ENCODE data around the gene SIAH2. TPM values are rescaled to one million over a fixed set of nuclear protein-coding genes. Genes with fewer than 3 reads are reported as not detected.

Gene SIAH2
- total and polyA plus RNA-seq, 2 of the 8 experiments (the other 6 are each of a cell fraction or from before 2014, with no cell fraction given), result 23.9 to 34.2 TPM

- H3K4ac ChIP-seq (replicated peaks; ENCODE audit: insufficient read length, low read depth, low read length), result peak overlapping the region; percentile 88
- peak overlapping the region; percentile 82 to 84 for H3K4me2 ChIP-seq (ENCODE audit: insufficient read depth in 1 of 2, low read depth in 2 of 2, low read length in 2 of 2)
- H3K23ac ChIP-seq (ENCODE audit: insufficient read length), result no peak overlapping the region
- no peak overlapping the region for H2BK20ac ChIP-seq (ENCODE audit: low read length)
- H4K5ac ChIP-seq (ENCODE audit: insufficient read length, low read depth, low read length), result no peak overlapping the region
- H3K4me1 ChIP-seq (replicated peaks in 1 of 4; ENCODE audit: control insufficient read depth in 3 of 4, insufficient read depth in 4 of 4, low read length in 3 of 4), result peaks cover 2 to 6% (median 3%) of the 10 kb centered on the region in 4 experiments; a peak in 5 of 7 replicates
- 12% methylated on average over 26 of the region's 29 CpGs; no CpG with 5 or more reads in 1 of the 2 experiments for WGBS, 2 experiments (ENCODE audit: extremely low coverage in 1 of 2, insufficient coverage in 1 of 2, insufficient read length in 1 of 2, insufficient replicate concordance in 2 of 2, low coverage in 1 of 2, low lambda C conversion rate in 2 of 2, missing lambda C conversion rate in 1 of 2)
- peaks cover 9% of the 10 kb centered on the region for H3K23me2 ChIP-seq (ENCODE audit: low read depth, low read length)
- ChIA-PET CTCF (ENCODE audit: partially characterized antibody) (interaction anchor here (0.6 to 0.7 kb wide), 5 partner anchors 18 to 736 kb away, joined by 3 read pairs; no protein-coding TSS in a partner anchor), POLR2A (ENCODE audit: partially characterized antibody) (interaction anchor here (0.7 to 1.9 kb wide), 8 partner anchors 9 to 382 kb away, joined by 3 to 6 read pairs (median 4); partner anchors contain the start of gene SELENOT)
- H3K9ac ChIP-seq (replicated peaks in 1 of 4; ENCODE audit: extremely low read depth in 1 of 4, low read depth in 3 of 4, low read length in 3 of 4), result peak overlapping the region in 3 of 4 experiments; percentile 1 to 74 (median 63); a peak in 5 of 7 replicates
- no peak overlapping the region for H2BK120ac ChIP-seq (replicated peaks; ENCODE audit: low read depth, low read length)
- no peak overlapping the region; the same call in 1 of the 2 replicates for H4K8ac ChIP-seq (ENCODE audit: extremely low read depth, insufficient read depth, low read length)
- peak overlapping the region; percentile 85 for H4K91ac ChIP-seq (replicated peaks; ENCODE audit: insufficient read length, low read length)
- no peaks in the 10 kb centered on the region for H3K36me3 ChIP-seq (ENCODE audit: control insufficient read depth in 2 of 4, insufficient read depth in 4 of 4, low read length in 3 of 4)
- 0 out of 2 replicates have a peak overlapping the region, but pooled peaks have one; percentile 22 for H3K27ac ChIP-seq (ENCODE audit: low read depth, low read length)
- H3K18ac ChIP-seq (ENCODE audit: extremely low read depth, low read length), result peak overlapping the region; percentile 83
- peak overlapping the region; percentile 30 to 72 (median 50) for H3K4me3 ChIP-seq (ENCODE audit: extremely low read depth in 1 of 4, insufficient read depth in 2 of 4, low read depth in 3 of 4, low read length in 4 of 4)
- H2BK15ac ChIP-seq (ENCODE audit: low read length), result peak overlapping the region; percentile 29; the same call in 1 of the 2 replicates
- no peaks in the 10 kb centered on the region for H4K20me1 ChIP-seq (replicated peaks in 1 of 2; ENCODE audit: control insufficient read depth in 1 of 2, insufficient read depth in 2 of 2, low read length in 2 of 2)
- H2BK12ac ChIP-seq (ENCODE audit: low read depth, low read length), result peak overlapping the region; percentile 94
- DNase-seq (ENCODE audit: low read depth in 1 of 2, low spot score in 2 of 2), result no peak
- H3K79me1 ChIP-seq (ENCODE audit: low read depth, low read length), result no peaks in the 10 kb centered on the region
- no peaks in the 10 kb centered on the region for H3K9me3 ChIP-seq (ENCODE audit: insufficient read depth in 2 of 2, low read depth in 1 of 2, low read length in 1 of 2)
- H3K79me2 ChIP-seq (ENCODE audit: control insufficient read depth in 1 of 2, insufficient read depth in 2 of 2, low read length in 2 of 2), result no peaks in the 10 kb centered on the region
- no peak for FAIRE-seq
- H2AK5ac ChIP-seq (ENCODE audit: low read depth, low read length), result peak overlapping the region; percentile 83; the same call in 1 of the 2 replicates
- no peak overlapping the region for H3K56ac ChIP-seq (replicated peaks; ENCODE audit: insufficient read length, low read depth, low read length)
- H2AFZ ChIP-seq (ENCODE audit: low read length), result peak overlapping the region; percentile 84
- H2BK5ac ChIP-seq (ENCODE audit: low read depth, low read length), result peak overlapping the region; percentile 83
- peaks cover 0 to 3% (median 0%) of the 10 kb centered on the region in 4 experiments; a peak in 2 of 7 replicates for H3K27me3 ChIP-seq (replicated peaks in 1 of 4; ENCODE audit: control insufficient read depth in 3 of 4, extremely low read depth in 1 of 4, insufficient read depth in 3 of 4, low read length in 3 of 4)
- no peak overlapping the region for H3K14ac ChIP-seq (ENCODE audit: insufficient read length)
- no peak for TF ChIP-seq POLR2AphosphoS5 (IDR thresholded peaks at IDR 0.05; ENCODE audit: low read depth, low read length)
- TF ChIP-seq CREB1 (IDR thresholded peaks at IDR 0.05), result no peak; the same call in 1 of the 2 replicates
- no peak for TF ChIP-seq CHD1 (IDR thresholded peaks at IDR 0.05; ENCODE audit: low read depth, low read length)
- peak; percentile 62 for TF ChIP-seq MAX (IDR thresholded peaks at IDR 0.05)
- no peak for TF ChIP-seq FOSL1 (IDR thresholded peaks at IDR 0.05; ENCODE audit: insufficient read depth, low read depth, low read length)
- no peak for TF ChIP-seq CTBP2 (IDR thresholded peaks at IDR 0.05; ENCODE audit: borderline replicate concordance, insufficient read depth, insufficient read length, low read length)
- TF ChIP-seq CBX5 (IDR thresholded peaks at IDR 0.05; ENCODE audit: low read depth, low read length), result no peak
- no peak for TF ChIP-seq CEBPB (IDR thresholded peaks at IDR 0.05; ENCODE audit: low read depth, low read length)
- 0 out of 2 replicates have a peak, but pooled peaks have one; percentile 5 for TF ChIP-seq E2F6 (IDR thresholded peaks at IDR 0.05)
- TF ChIP-seq EGR1 (IDR thresholded peaks at IDR 0.05; ENCODE audit: borderline replicate concordance, low read depth, low read length), result no peak; the same call in 1 of the 2 replicates
- TF ChIP-seq KDM4A (IDR thresholded peaks at IDR 0.05; ENCODE audit: low read depth, low read length, severe bottlenecking), result peak; percentile 93
- TF ChIP-seq SP1 (IDR thresholded peaks at IDR 0.05; ENCODE audit: low read depth, low read length), result no peak
- TF ChIP-seq YY1 (IDR thresholded peaks at IDR 0.05; ENCODE audit: low read depth, low read length), result no peak
Measured at GRCh38 chr3:150703299-150703755, 59.6 kb downstream of the SIAH2 start.
